ENCODE data around the gene B4GALT2. TPM values are rescaled to one million over a fixed set of nuclear protein-coding genes. Genes with fewer than 3 reads are reported as not detected.

B4GALT2 gene
- total and polyA plus RNA-seq, 2 donors (not counting 3 experiments of a cell fraction or from before 2014, with no cell fraction given), result 80.0 to 103 TPM

GRCh38 chr1:44016890-44017400, 37.9 kb downstream of the B4GALT2 start:
- dilution Hi-C loops (cut with MboI; ENCODE audit: extremely low pct_ligation_motif_present, low sequenced_read_pairs), result no loop called here
- no peak for FAIRE-seq
- no TSS peak for BruUV-seq (replicated peaks)

GRCh38 chr1:44019466-44019948, 40.5 kb downstream of the B4GALT2 start:
- CTCF ChIA-PET, result interaction anchor here (0.9 to 3.0 kb wide), 2 partner anchors 14 to 17 kb away, joined by 3 to 16 read pairs; no protein-coding TSS in a partner anchor
- POLR2A ChIA-PET, result no interaction called here
- BruUV-seq (replicated peaks), result no TSS peak
- no peaks in the 10 kb centered on the region for H3K79me2 ChIP-seq (ENCODE audit: control insufficient read depth, insufficient read depth, low read length)
- TF ChIP-seq MYC (IDR thresholded peaks at IDR 0.05; ENCODE audit: low read depth, low read length) (no peak), CTCF (IDR thresholded peaks at IDR 0.05; ENCODE audit: extremely low read depth in 1 of 2, insufficient read depth in 1 of 2, low read depth in 1 of 2, low read length in 2 of 2) (no peak), GATA2 (IDR thresholded peaks at IDR 0.05; ENCODE audit: insufficient read depth, insufficient read length, low read depth, low read length) (no peak)
- no peak overlapping the region for H3K4me3 ChIP-seq (replicated peaks in 1 of 3; ENCODE audit: insufficient read depth in 1 of 3, low read depth in 1 of 3, low read length in 3 of 3)
- dilution Hi-C loops (cut with MboI; ENCODE audit: extremely low pct_ligation_motif_present, low sequenced_read_pairs), result no loop called here
- no peak for FAIRE-seq
- DNase-seq (ENCODE audit: low read depth, low spot score), result no peak
- no peaks in the 10 kb centered on the region for H4K20me1 ChIP-seq (replicated peaks; ENCODE audit: control insufficient read depth, extremely low read depth, insufficient read depth, low read length)
- no peaks in the 10 kb centered on the region for H3K4me1 ChIP-seq (ENCODE audit: control insufficient read depth, extremely low read depth, insufficient read depth, low read length)
- H3K4me2 ChIP-seq (ENCODE audit: insufficient read depth, low read length), result no peak overlapping the region
- no peak overlapping the region for H3K27ac ChIP-seq (ENCODE audit: insufficient read depth, low read depth, low read length)
- no peaks in the 10 kb centered on the region for H3K9me3 ChIP-seq (replicated peaks; ENCODE audit: control insufficient read depth, insufficient read depth, low read length)
- no peak overlapping the region for H3K9ac ChIP-seq (replicated peaks; ENCODE audit: extremely low read depth, insufficient read depth, low read length)
- H3K27me3 ChIP-seq (ENCODE audit: control insufficient read depth in 2 of 2, insufficient read depth in 2 of 2, low read length in 2 of 2), result no peaks in the 10 kb centered on the region
- no peaks in the 10 kb centered on the region for H3K9me1 ChIP-seq (replicated peaks; ENCODE audit: control insufficient read depth, extremely low read depth, insufficient read depth, low read length)
- H3K36me3 ChIP-seq (ENCODE audit: control insufficient read depth in 2 of 2, extremely low read depth in 1 of 2, insufficient read depth in 2 of 2, low read length in 2 of 2), result no peaks in the 10 kb centered on the region
- no peak overlapping the region for H2AFZ ChIP-seq (ENCODE audit: low read depth, low read length)
- intact Hi-C loops (cut with micrococcal nuclease), result no loop called here

More at GRCh38 chr1:44016890-44017400, 37.9 kb downstream of the B4GALT2 start:
- DNase-seq (ENCODE audit: low read depth, low spot score), result no peak
- Histone ChIP-seq H3K79me2 (ENCODE audit: control insufficient read depth, insufficient read depth, low read length) (no peaks in the 10 kb centered on the region), H3K4me2 (ENCODE audit: insufficient read depth, low read length) (no peak overlapping the region), H3K9ac (replicated peaks; ENCODE audit: extremely low read depth, insufficient read depth, low read length) (no peak overlapping the region), H3K9me3 (replicated peaks; ENCODE audit: control insufficient read depth, insufficient read depth, low read length) (no peaks in the 10 kb centered on the region), H3K4me1 (ENCODE audit: control insufficient read depth, extremely low read depth, insufficient read depth, low read length) (no peaks in the 10 kb centered on the region), H3K27me3 (ENCODE audit: control insufficient read depth in 2 of 2, insufficient read depth in 2 of 2, low read length in 2 of 2) (peaks cover 0 to 4% of the 10 kb centered on the region in 2 experiments), H3K9me1 (replicated peaks; ENCODE audit: control insufficient read depth, extremely low read depth, insufficient read depth, low read length) (no peaks in the 10 kb centered on the region), H3K4me3 (replicated peaks in 1 of 3; ENCODE audit: insufficient read depth in 1 of 3, low read depth in 1 of 3, low read length in 3 of 3) (no peak overlapping the region), H4K20me1 (replicated peaks; ENCODE audit: control insufficient read depth, extremely low read depth, insufficient read depth, low read length) (no peaks in the 10 kb centered on the region), H3K27ac (ENCODE audit: insufficient read depth, low read depth, low read length) (no peak overlapping the region), H2AFZ (ENCODE audit: low read depth, low read length) (no peak overlapping the region), H3K36me3 (ENCODE audit: control insufficient read depth in 2 of 2, extremely low read depth in 1 of 2, insufficient read depth in 2 of 2, low read length in 2 of 2) (no peaks in the 10 kb centered on the region)
- ChIA-PET CTCF (interaction anchor here (1.3 kb wide), 1 partner anchor 12 kb away, joined by 3 read pairs; no protein-coding TSS in a partner anchor), POLR2A (interaction anchor here (0.5 kb wide), 1 partner anchor 355 kb away, joined by 3 read pairs; no protein-coding TSS in a partner anchor)
- TF ChIP-seq MYC (IDR thresholded peaks at IDR 0.05; ENCODE audit: low read depth, low read length) (no peak), GATA2 (IDR thresholded peaks at IDR 0.05; ENCODE audit: insufficient read depth, insufficient read length, low read depth, low read length) (no peak)
- intact Hi-C loops (cut with micrococcal nuclease), result no loop called here

All from endothelial cell of umbilical vein (primary cell).